GM19238 (cell line): ENCODE measurements around the gene CTPS2.
A peak's percentile ranks its signal among the peaks of the same experiment; 100 is the strongest.

Experiments used
- DNase-seq: peaks from one replicate; pipeline ENCODE4 v3.0.0; 2011; ENCODE audit warnings: low spot score; ENCODE audit not compliant: insufficient read length

Gene CTPS2

GRCh38 chrX:16714504-16714903, 2.0 kb upstream of the CTPS2 start:
- DNase-seq: no peak

- DNase-seq: no peak
Observed at GRCh38 chrX:16711893-16712547, 449 bp downstream of the CTPS2 start.

DNA sequence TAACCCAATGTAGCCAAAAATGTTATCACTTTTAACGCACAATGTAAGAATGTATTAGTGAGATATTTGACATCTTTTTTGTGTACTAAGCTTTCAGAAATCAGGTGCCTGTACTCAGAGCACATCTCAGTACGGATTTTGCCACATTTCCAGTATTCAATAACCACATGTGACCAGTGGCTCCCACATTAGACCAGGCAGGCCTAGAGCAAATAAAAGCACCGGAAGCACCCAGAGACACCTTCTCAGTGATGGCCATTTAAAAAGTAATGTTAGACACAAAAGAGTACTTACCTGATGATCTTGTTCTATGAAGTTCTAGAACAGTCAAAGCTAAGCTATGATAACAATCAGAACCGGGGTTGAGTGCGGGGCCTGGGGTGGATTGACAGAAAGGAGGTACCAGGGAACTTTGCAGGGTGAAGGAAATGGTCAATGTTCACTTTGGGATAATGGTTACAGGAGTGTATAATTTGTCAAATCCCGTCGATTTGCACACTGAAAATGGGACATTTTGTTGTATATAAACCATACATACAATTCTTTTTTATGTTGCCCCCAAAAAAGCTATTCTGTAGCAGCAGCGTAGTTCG, 1.2 kb downstream of the CTPS2 start:
- no peak for DNase-seq

GRCh38 chrX:16708016-16708415, 4.5 kb downstream of the CTPS2 start:
- DNase-seq: no peak

DNA sequence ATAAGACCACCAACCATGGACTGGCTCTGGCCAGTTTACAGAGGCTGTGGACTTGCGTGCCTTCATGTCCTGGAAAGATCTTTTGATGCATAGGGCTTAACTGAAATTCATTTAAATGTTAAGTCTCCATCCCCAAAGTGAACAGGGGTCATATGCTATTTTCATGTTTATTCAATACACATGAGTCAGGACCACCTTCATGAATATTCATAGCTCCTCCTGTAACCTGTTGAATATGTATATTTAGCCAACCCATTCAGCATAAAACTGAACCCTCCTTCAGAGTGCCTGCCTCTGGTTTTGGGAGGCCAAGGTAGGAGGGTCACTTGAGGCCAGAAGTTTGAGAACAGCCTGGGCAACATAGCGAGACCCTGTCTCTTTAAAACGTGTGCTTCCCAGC, 7.1 kb downstream of the CTPS2 start:
- DNase-seq: no peak

GRCh38 chrX:16702700-16703599, 9.5 kb downstream of the CTPS2 start:
- no peak for DNase-seq

DNA sequence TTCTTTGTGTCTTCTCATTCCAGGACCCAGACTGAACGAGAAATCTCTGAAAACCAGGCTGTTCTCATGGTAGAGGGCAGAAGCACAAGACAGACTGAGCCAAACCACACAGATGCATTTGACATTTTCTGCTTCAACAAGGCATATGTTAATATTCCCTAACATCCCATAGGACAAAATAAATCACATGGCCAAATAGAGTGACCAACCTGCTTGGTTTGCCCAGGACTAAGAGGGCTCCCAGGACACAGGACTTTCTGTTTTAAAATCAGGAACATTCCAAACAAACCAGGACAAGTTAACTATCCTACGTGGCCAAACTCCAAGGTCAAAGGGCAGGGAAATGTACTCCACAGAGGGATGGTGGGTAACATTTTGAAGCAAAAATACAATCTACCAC, 11.7 kb downstream of the CTPS2 start:
- no peak for DNase-seq

DNA sequence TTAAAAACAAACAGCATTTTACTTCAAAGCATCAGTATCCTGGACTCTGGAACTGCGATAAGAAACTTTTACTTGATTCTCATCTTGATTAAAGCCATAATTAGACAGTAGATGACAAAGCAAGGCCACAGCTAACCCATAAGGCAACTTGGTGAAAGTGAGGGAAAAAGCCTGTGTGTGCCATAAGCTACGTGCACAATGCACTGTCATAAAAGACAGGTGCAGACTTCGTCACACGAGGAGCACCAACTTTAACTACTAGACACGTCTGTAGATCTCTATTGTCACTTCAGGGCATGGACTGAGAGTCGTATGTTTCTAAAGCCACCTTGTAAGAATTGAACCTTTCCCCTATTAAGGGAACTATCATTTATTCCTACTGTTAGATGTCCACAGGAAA, 13.1 kb downstream of the CTPS2 start:
- no peak for DNase-seq

GRCh38 chrX:16696956-16697355, 15.5 kb downstream of the CTPS2 start:
- DNase-seq: no peak

DNA sequence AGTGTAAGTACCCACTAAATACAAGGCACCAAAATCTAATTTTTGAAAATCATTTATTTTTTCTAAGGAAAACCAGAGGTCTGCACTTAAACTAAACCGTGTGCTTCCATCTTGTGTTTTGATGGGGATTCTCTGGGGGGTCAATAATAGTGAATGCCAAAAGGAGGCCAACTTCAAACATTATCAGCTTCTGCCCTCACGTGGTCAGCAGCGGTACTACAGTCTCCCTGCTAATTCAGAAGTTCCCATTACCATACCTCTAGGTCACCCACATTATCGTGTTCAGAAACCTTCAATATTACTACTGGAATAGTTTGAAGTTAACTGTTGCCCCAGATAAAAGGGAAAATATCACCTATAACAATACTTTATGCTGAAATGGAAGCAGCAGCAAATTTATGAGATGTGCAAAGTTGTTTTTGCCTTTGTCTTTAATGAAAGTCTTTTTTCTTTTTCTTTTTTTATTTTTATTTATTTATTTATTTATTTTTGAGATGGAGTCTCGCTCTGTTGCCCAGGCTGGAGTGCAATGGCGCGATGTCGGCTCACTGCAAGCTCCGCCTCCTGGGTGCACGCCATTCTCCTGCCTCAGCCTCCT, 17.3 kb downstream of the CTPS2 start:
- peak; percentile 26 for DNase-seq

GRCh38 chrX:16687514-16687913, 25.0 kb downstream of the CTPS2 start:
- no peak for DNase-seq

GRCh38 chrX:16683007-16683664, 29.3 kb downstream of the CTPS2 start:
- no peak for DNase-seq

DNA sequence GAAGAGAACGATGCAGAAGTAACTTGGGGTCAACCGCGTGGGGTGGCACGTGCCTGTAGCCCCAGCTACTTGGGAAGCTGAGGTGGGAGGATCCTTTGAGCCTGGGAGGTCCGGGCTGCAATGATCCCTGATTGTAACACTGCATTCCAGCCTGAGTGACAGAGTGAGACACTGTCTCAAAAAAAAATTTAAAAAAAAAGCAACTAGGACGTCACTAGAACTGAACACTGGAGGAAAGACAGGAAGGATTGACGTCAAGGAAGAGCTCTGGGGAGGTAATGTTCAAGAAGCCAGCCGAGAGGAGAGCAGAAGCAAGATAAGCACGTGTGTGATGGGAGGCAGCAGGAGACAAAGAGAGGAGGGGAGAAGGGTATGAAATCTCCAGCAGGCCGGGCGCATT, 33.8 kb downstream of the CTPS2 start:
- no peak for DNase-seq

DNA sequence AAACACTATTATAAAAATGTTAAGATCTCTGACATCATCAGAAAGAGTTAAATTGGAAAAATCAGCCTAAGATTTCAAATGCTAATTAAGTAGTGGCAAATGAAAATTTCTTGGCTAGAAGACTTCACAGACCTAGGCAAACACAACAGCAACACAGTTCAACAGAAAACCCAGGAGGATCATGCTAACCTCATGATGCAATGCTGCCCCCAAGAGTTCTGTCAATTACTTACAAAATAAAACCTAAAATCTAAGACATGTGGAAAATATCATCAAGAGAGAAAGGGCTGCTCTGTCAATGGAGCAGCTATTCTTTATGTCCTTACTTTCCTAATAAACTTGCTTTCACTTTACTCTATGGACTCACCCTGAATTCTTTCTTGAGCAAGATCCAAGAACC, 41.5 kb downstream of the CTPS2 start:
- peak; percentile 10 for DNase-seq

GRCh38 chrX:16666541-16666940, 45.9 kb downstream of the CTPS2 start:
- DNase-seq: no peak

DNA sequence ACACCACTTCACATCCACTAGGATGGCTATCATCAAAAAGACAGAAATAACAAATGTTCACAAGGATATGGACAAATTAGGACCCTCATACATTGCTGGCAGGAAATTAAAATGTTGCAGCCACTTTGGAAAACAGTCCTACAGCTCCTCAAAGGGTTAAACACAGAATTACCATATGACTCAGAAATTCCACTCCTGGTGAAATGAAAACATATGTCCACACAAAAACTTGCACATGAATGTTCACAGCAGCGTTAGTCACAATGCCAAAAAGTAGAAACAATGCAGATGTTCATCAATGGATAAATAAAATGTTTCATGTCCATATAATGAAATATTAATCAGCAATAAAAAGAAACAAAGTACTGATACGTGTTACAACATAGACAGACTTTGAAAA, 47.4 kb downstream of the CTPS2 start:
- no peak for DNase-seq

DNA sequence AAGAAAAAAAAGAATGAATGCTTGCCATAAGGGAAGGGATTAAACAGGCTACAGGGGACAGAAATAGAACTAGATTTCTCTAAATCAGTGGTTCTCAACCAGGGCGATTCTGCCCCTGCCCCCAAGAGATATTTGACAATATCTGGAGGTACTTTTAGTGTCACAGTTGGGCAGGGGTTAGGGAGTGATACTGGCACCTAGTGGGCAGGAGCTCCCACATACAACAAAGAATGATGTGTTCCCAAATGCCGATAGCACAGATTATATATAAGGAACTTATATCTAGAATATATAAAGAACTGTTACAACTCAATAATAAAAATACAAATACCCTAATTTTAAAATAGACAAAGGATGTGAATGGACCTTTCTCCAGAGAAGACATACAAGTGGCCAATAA, 47.8 kb downstream of the CTPS2 start:
- DNase-seq: no peak

GRCh38 chrX:16664074-16664473, 48.4 kb downstream of the CTPS2 start:
- no peak for DNase-seq

- DNase-seq: no peak
Observed at GRCh38 chrX:16662402-16662801, 50.1 kb downstream of the CTPS2 start.

GRCh38 chrX:16661495-16661894, 51.0 kb downstream of the CTPS2 start:
- DNase-seq: no peak

- no peak for DNase-seq
Observed at GRCh38 chrX:16659321-16659720, 53.1 kb downstream of the CTPS2 start.

DNA sequence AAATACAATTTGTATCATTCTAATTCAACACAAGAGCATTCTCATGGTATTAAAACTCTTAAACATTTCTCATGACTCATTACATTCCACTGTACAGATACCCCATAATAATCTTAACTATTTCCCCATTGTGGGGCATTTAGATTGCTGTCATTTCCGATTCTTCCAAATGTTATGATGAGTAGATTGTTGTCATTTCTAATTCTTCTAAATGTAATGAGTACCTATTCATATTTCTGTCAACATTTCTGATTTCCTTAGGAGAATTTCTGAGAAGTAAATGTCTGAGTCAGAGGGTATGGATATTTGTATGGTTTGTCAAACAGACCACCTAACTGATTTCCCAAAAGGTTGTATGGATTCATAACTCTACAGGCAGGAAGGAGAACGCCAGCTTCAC, 54.2 kb downstream of the CTPS2 start:
- no peak for DNase-seq
